Measurements from ENCODE around the gene MINDY2. TPM values are rescaled to one million over a fixed set of nuclear protein-coding genes. Genes with fewer than 3 reads are reported as not detected.

The MINDY2 gene
- total RNA-seq, 1 donor from 2014 or later: 19.4 TPM

- H3K4me3 Mint-ChIP-seq (ENCODE audit: unreplicated experiment): no peak overlapping the region
- H3K27ac Mint-ChIP-seq (ENCODE audit: unreplicated experiment): no peak overlapping the region
- H3K27me3 Mint-ChIP-seq (ENCODE audit: low read depth): no peaks in the 10 kb centered on the region
- no peak for TF ChIP-seq CTCF (IDR thresholded peaks at IDR 0.05)
- no peak for DNase-seq (ENCODE audit: low spot score)
- H3K4me1 Mint-ChIP-seq (ENCODE audit: low read depth): peaks cover 52% of the 10 kb centered on the region
- no peaks in the 10 kb centered on the region for H3K9me3 Mint-ChIP-seq (ENCODE audit: low read depth)
- no peaks in the 10 kb centered on the region for H3K36me3 Mint-ChIP-seq (ENCODE audit: low read depth)
Observed at GRCh38 chr15:58740436-58740835, 30.7 kb upstream of the MINDY2 start.

- no peak for TF ChIP-seq CTCF (IDR thresholded peaks at IDR 0.05)
- H3K9me3 Mint-ChIP-seq (ENCODE audit: low read depth): no peaks in the 10 kb centered on the region
- no peak for DNase-seq (ENCODE audit: low spot score)
- no peak overlapping the region for H3K4me3 Mint-ChIP-seq (ENCODE audit: unreplicated experiment)
- H3K27me3 Mint-ChIP-seq (ENCODE audit: low read depth): no peaks in the 10 kb centered on the region
- peak overlapping the region; percentile 85 for H3K27ac Mint-ChIP-seq (ENCODE audit: unreplicated experiment)
- H3K4me1 Mint-ChIP-seq (ENCODE audit: low read depth): peaks cover 53% of the 10 kb centered on the region
- H3K36me3 Mint-ChIP-seq (ENCODE audit: low read depth): no peaks in the 10 kb centered on the region
Observed at GRCh38 chr15:58741032-58741431, 30.1 kb upstream of the MINDY2 start.

- DNase-seq (ENCODE audit: low spot score): no peak
- H3K4me1 Mint-ChIP-seq (ENCODE audit: low read depth): peaks cover 57% of the 10 kb centered on the region
- no peaks in the 10 kb centered on the region for H3K27me3 Mint-ChIP-seq (ENCODE audit: low read depth)
- no peaks in the 10 kb centered on the region for H3K36me3 Mint-ChIP-seq (ENCODE audit: low read depth)
- peak overlapping the region; percentile 85 for H3K27ac Mint-ChIP-seq (ENCODE audit: unreplicated experiment)
- H3K9me3 Mint-ChIP-seq (ENCODE audit: low read depth): no peaks in the 10 kb centered on the region
- no peak overlapping the region for H3K4me3 Mint-ChIP-seq (ENCODE audit: unreplicated experiment)
- TF ChIP-seq CTCF (IDR thresholded peaks at IDR 0.05): no peak
Observed at GRCh38 chr15:58742022-58742813, 28.9 kb upstream of the MINDY2 start.

GRCh38 chr15:58742819-58743502 lies 28.1 kb upstream of the MINDY2 start:
- H3K4me3 Mint-ChIP-seq (ENCODE audit: unreplicated experiment): no peak overlapping the region
- H3K27ac Mint-ChIP-seq (ENCODE audit: unreplicated experiment): peak overlapping the region; percentile 85
- peaks cover 55% of the 10 kb centered on the region for H3K4me1 Mint-ChIP-seq (ENCODE audit: low read depth)
- no peak for TF ChIP-seq CTCF (IDR thresholded peaks at IDR 0.05)
- no peak for DNase-seq (ENCODE audit: low spot score)
- H3K27me3 Mint-ChIP-seq (ENCODE audit: low read depth): no peaks in the 10 kb centered on the region
- H3K9me3 Mint-ChIP-seq (ENCODE audit: low read depth): no peaks in the 10 kb centered on the region
- H3K36me3 Mint-ChIP-seq (ENCODE audit: low read depth): no peaks in the 10 kb centered on the region

GRCh38 chr15:58746174-58746573 lies 24.9 kb upstream of the MINDY2 start:
- Mint-ChIP-seq H3K27ac (ENCODE audit: unreplicated experiment) (peak overlapping the region; percentile 64), H3K9me3 (ENCODE audit: low read depth) (no peaks in the 10 kb centered on the region), H3K4me1 (ENCODE audit: low read depth) (peaks cover 57% of the 10 kb centered on the region), H3K36me3 (ENCODE audit: low read depth) (peaks cover 2% of the 10 kb centered on the region), H3K27me3 (ENCODE audit: low read depth) (no peaks in the 10 kb centered on the region), H3K4me3 (ENCODE audit: unreplicated experiment) (no peak overlapping the region)
- DNase-seq (ENCODE audit: low spot score): no peak
- TF ChIP-seq CTCF (IDR thresholded peaks at IDR 0.05): no peak

Data from chondrocyte (in vitro differentiated cells).